Lower lobe of right lung (tissue), 2 donors: ENCODE results near the gene GALNT11. TPM values are rescaled to one million over a fixed set of nuclear protein-coding genes. Genes with fewer than 3 reads are reported as not detected.
A peak's percentile ranks its signal among the peaks of the same experiment; 100 is the strongest.

ENCODE experiments used
- ATAC-seq, 2 donors: fragments of 200-7000 bp; cut with Tn5 transposase; one replicate each; pipeline ENCODE4 v1.9.1; 2020 to 2022; ENCODE audit warnings: mild to moderate bottlenecking in 2 of 2, moderate library complexity in 2 of 2
- DNase-seq: peaks from one replicate; pipeline ENCODE4 v3.0.0-alpha.2; 2020
- H3K27ac ChIP-seq: fragments of 200-600 bp; one replicate; pipeline ENCODE4 v1.8.0; 2022
- H3K27me3 ChIP-seq: fragments of 200-600 bp; one replicate; pipeline ENCODE4 v1.8.0; 2022; ENCODE audit warnings: low read depth
- H3K36me3 ChIP-seq: fragments of 200-600 bp; one replicate; pipeline ENCODE4 v1.8.0; 2022; ENCODE audit warnings: mild to moderate bottlenecking
- H3K4me1 ChIP-seq: fragments of 200-600 bp; one replicate; pipeline ENCODE4 v1.8.0; 2022
- H3K4me3 ChIP-seq: fragments of 200-600 bp; one replicate; pipeline ENCODE4 v1.8.0; 2022; ENCODE audit warnings: mild to moderate bottlenecking
- H3K9me3 ChIP-seq: fragments of 200-600 bp; one replicate; pipeline ENCODE4 v1.8.0; 2022
- intact Hi-C: fragments of 100-400 bp; cut with DNase I; formaldehyde crosslinking; loops from one replicate; pipeline ENCODE4 v1.11.0; 2022
- total RNA-seq: library from RNA; stranded (reverse); fragmentation: NEBNext Ultra II Directional; extraction: Animal tissue kit (Norgen Biotek cat#: 25700); gene quantifications from one replicate; pipeline ENCODE4 v1.2.1, GENCODE V29; 2021
- TF ChIP-seq, protein P1 (sequence below): fragments of 200-600 bp; IDR thresholded peaks from one replicate; pipeline ENCODE4 v1.8.0; 2022; ENCODE audit warnings: antibody characterized with exemption, mild to moderate bottlenecking
- donor health status: DM: no; HTN: yes; CAD: no; lungs with severe emphysema.

Gene GALNT11
- total RNA-seq, 1 donor from 2014 or later = 39.6 TPM

DNA sequence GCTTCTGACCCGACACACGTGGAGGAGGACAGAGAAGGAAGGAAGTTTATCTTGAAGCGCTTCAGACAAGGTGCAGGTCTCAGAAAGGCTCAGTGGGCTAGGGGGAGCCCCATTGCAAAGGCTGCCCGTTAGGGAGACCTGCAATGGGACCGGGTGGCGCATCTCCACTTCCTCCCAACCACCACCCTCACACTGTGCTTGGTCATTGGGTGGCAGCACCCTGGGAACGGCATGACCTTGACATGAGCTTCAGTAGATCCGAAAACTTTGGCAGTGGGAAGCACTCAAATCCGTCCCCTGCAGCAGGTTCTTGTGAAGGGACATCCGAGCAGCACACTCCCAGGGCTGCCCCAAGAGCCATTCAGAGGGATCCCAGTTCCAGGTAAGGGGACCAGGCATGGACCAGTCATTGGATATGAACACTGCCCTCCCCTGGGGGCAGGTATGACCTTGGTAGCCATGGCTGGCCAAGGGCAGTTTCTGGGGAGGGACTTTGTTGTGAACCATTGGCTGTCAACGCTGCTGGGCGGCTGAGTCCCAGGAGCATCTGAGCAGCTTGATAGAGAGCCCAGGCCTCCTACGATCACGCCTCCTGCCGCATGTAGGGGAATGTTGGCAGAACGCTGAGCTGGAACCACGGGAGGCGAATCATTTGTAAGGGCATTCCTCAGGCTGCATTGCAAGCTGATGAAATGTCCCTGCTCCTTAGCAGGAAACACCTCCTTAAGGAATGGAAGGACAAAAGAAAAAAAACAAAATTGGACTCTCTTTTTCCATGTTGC lies 37.5 kb upstream of the GALNT11 start:
- Histone ChIP-seq H3K36me3 (no peaks in the 10 kb centered on the region), H3K4me3 (no peak overlapping the region), H3K9me3 (no peaks in the 10 kb centered on the region), H3K4me1 (no peaks in the 10 kb centered on the region), H3K27ac (no peak overlapping the region), H3K27me3 (peaks cover 4% of the 10 kb centered on the region)
- intact Hi-C loops = no loop called here
- peak in 1 of 2 donors; percentile 31 for ATAC-seq
- TF ChIP-seq, protein P1, sequence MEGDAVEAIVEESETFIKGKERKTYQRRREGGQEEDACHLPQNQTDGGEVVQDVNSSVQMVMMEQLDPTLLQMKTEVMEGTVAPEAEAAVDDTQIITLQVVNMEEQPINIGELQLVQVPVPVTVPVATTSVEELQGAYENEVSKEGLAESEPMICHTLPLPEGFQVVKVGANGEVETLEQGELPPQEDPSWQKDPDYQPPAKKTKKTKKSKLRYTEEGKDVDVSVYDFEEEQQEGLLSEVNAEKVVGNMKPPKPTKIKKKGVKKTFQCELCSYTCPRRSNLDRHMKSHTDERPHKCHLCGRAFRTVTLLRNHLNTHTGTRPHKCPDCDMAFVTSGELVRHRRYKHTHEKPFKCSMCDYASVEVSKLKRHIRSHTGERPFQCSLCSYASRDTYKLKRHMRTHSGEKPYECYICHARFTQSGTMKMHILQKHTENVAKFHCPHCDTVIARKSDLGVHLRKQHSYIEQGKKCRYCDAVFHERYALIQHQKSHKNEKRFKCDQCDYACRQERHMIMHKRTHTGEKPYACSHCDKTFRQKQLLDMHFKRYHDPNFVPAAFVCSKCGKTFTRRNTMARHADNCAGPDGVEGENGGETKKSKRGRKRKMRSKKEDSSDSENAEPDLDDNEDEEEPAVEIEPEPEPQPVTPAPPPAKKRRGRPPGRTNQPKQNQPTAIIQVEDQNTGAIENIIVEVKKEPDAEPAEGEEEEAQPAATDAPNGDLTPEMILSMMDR = no peak
- no peak for DNase-seq

GRCh38 chr7:151992375-151992774 lies 33.1 kb upstream of the GALNT11 start:
- intact Hi-C loops = no loop called here
- ATAC-seq = peak; percentile 87

GRCh38 chr7:151993977-151994676 lies 31.3 kb upstream of the GALNT11 start:
- TF ChIP-seq, protein P1 = no peak
- Histone ChIP-seq H3K27me3 (peaks cover 11% of the 10 kb centered on the region), H3K9me3 (no peaks in the 10 kb centered on the region), H3K27ac (no peak overlapping the region), H3K36me3 (no peaks in the 10 kb centered on the region), H3K4me1 (no peaks in the 10 kb centered on the region), H3K4me3 (no peak overlapping the region)
- ATAC-seq (no peak), DNase-seq (no peak)
- intact Hi-C loops = no loop called here

More at GRCh38 chr7:151992375-151992774, 33.1 kb upstream of the GALNT11 start:
- TF ChIP-seq, protein P1 = peak; percentile 28
- DNase-seq = peak; percentile 71
- Histone ChIP-seq H3K4me1 (no peaks in the 10 kb centered on the region), H3K27ac (no peak overlapping the region), H3K9me3 (no peaks in the 10 kb centered on the region), H3K36me3 (no peaks in the 10 kb centered on the region), H3K27me3 (peaks cover 10% of the 10 kb centered on the region), H3K4me3 (no peak overlapping the region)

GRCh38 chr7:151999424-152000090 lies 25.9 kb upstream of the GALNT11 start:
- TF ChIP-seq, protein P1 = no peak
- Histone ChIP-seq H3K4me3 (no peak overlapping the region), H3K9me3 (no peaks in the 10 kb centered on the region), H3K36me3 (no peaks in the 10 kb centered on the region), H3K4me1 (no peaks in the 10 kb centered on the region), H3K27me3 (peaks cover 6% of the 10 kb centered on the region), H3K27ac (no peak overlapping the region)
- intact Hi-C loops = no loop called here
- DNase-seq = no peak
- no peak for ATAC-seq

GRCh38 chr7:152000191-152000590 lies 25.3 kb upstream of the GALNT11 start:
- no peaks in the 10 kb centered on the region for H3K9me3 ChIP-seq
- intact Hi-C loops = no loop called here
- TF ChIP-seq, protein P1 = no peak

More at GRCh38 chr7:152000191-152000590, 25.3 kb upstream of the GALNT11 start:
- ATAC-seq = no peak
- Histone ChIP-seq H3K36me3 (no peaks in the 10 kb centered on the region), H3K4me3 (no peak overlapping the region), H3K27me3 (peaks cover 6% of the 10 kb centered on the region), H3K27ac (no peak overlapping the region), H3K4me1 (no peaks in the 10 kb centered on the region)
- no peak for DNase-seq
